RWPE2 (cell line): ENCODE results near the gene NAV2.

Experiments used
- ATAC-seq: fragments of 200-7000 bp; cut with Tn5 transposase; 3 replicates; pipeline ENCODE4 v1.9.1; 2021; ENCODE audit warnings: low read depth
- DNase-seq: peaks from one replicate; pipeline ENCODE4 v3.0.0-alpha.2; 2020; ENCODE audit warnings: low spot score
- H3K27ac ChIP-seq: fragments of 450-650 bp; 2 replicates; pipeline ENCODE4 v1.5.1; 2017; ENCODE audit warnings: mild to moderate bottlenecking; ENCODE audit not compliant: poor library complexity, severe bottlenecking
- H3K27me3 ChIP-seq: fragments of 250-450 bp; sonication (Bioruptor Pico); 2 replicates; pipeline ENCODE4 v1.5.1; 2021; ENCODE audit warnings: mild to moderate bottlenecking, moderate library complexity; ENCODE audit not compliant: insufficient read depth, poor library complexity, severe bottlenecking
- H3K36me3 ChIP-seq: fragments of 250-450 bp; sonication (Bioruptor Pico); 2 replicates; pipeline ENCODE4 v1.5.1; 2020; ENCODE audit warnings: low read depth, mild to moderate bottlenecking, moderate library complexity
- H3K4me1 ChIP-seq: fragments of 250-450 bp; sonication (Bioruptor Pico); 2 replicates; pipeline ENCODE4 v1.5.1; 2021; ENCODE audit warnings: mild to moderate bottlenecking, moderate library complexity; ENCODE audit not compliant: insufficient read depth, poor library complexity, severe bottlenecking
- H3K4me3 ChIP-seq: fragments of 250-450 bp; sonication (Bioruptor Pico); 2 replicates; pipeline ENCODE4 v1.5.1; 2021; ENCODE audit warnings: mild to moderate bottlenecking, moderate library complexity; ENCODE audit not compliant: severe bottlenecking
- H3K9me3 ChIP-seq: fragments of 250-450 bp; sonication (Bioruptor Pico); 2 replicates; pipeline ENCODE4 v1.5.1; 2021; ENCODE audit warnings: mild to moderate bottlenecking, moderate library complexity; ENCODE audit not compliant: severe bottlenecking
- CTCF ChIP-seq: fragments of 450-650 bp; IDR thresholded peaks from one replicate; pipeline ENCODE4 v1.5.1; 2017; ENCODE audit warnings: mild to moderate bottlenecking, moderate library complexity; ENCODE audit not compliant: poor library complexity, severe bottlenecking

NAV2 gene

GRCh38 chr11:19931771-19932369 lies 219.2 kb downstream of the NAV2 start:
- Histone ChIP-seq H3K27me3 (no peaks in the 10 kb centered on the region), H3K4me1 (no peaks in the 10 kb centered on the region), H3K36me3 (no peaks in the 10 kb centered on the region), H3K4me3 (no peak overlapping the region), H3K9me3 (no peaks in the 10 kb centered on the region), H3K27ac (no peak overlapping the region)
- no peak for ATAC-seq
- no peak for TF ChIP-seq CTCF
- DNase-seq = no peak

- TF ChIP-seq CTCF = no peak
- no peaks in the 10 kb centered on the region for H3K4me1 ChIP-seq
- DNase-seq (no peak), ATAC-seq (no peak)
- H3K27me3 ChIP-seq = no peaks in the 10 kb centered on the region
- H3K36me3 ChIP-seq = no peaks in the 10 kb centered on the region
- no peak overlapping the region for H3K4me3 ChIP-seq
- H3K9me3 ChIP-seq = no peaks in the 10 kb centered on the region
- no peak overlapping the region for H3K27ac ChIP-seq
Observed at GRCh38 chr11:19933132-19933735, 220.6 kb downstream of the NAV2 start.

- Histone ChIP-seq H3K36me3 (no peaks in the 10 kb centered on the region), H3K27ac (no peak overlapping the region)
Observed at GRCh38 chr11:19933801-19934488, 221.3 kb downstream of the NAV2 start.

DNA sequence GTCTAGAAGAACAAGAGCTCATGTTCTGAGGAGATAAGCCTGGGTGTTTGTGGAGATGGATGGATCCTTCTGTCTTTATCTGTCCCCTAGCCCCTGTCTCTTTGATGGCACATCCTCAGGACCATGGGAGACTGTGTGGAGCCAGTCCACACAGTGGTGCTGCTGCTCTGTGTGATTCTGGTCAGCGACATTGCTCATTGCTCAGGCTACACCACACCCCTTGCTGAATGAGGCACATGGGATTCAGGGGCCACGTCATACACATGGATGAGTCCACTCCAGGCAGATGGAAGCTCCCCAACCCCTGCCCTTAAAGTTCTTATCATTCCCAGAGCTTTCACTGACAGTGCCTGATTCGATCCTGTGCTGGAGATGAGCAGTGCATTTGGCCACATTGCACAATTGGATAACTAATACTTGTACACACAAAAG lies 222.2 kb downstream of the NAV2 start:
- ATAC-seq (peak; percentile 67), DNase-seq (no peak)
- H3K9me3 ChIP-seq = no peaks in the 10 kb centered on the region
- no peaks in the 10 kb centered on the region for H3K4me1 ChIP-seq
- no peak overlapping the region for H3K27ac ChIP-seq
- no peak for TF ChIP-seq CTCF
- no peaks in the 10 kb centered on the region for H3K27me3 ChIP-seq
- H3K4me3 ChIP-seq = no peak overlapping the region
- H3K36me3 ChIP-seq = no peaks in the 10 kb centered on the region

More at GRCh38 chr11:19933801-19934488, 221.3 kb downstream of the NAV2 start:
- Histone ChIP-seq H3K4me1 (no peaks in the 10 kb centered on the region), H3K27me3 (no peaks in the 10 kb centered on the region), H3K4me3 (no peak overlapping the region), H3K9me3 (no peaks in the 10 kb centered on the region)
- ATAC-seq = no peak
- no peak for DNase-seq
- TF ChIP-seq CTCF = no peak
